HEK293 (cell line): ENCODE data around the gene IGSF9.

Experiments
- OVOL3 ChIP-seq: fragments of 450-650 bp; formaldehyde crosslinking; IDR thresholded peaks from 2 replicates; pipeline ENCODE4 v1.5.1; 2016; ENCODE audit warnings: missing biosample characterization, missing genetic modification characterization
- PRDM10 ChIP-seq: fragments of 450-650 bp; formaldehyde crosslinking; IDR thresholded peaks from 2 replicates; pipeline ENCODE4 v1.5.1; 2016; ENCODE audit warnings: missing biosample characterization, missing genetic modification characterization
- ZBTB8A ChIP-seq: fragments of 450-650 bp; formaldehyde crosslinking; IDR thresholded peaks from 2 replicates; pipeline ENCODE4 v1.5.1; 2016; ENCODE audit warnings: missing biosample characterization, missing genetic modification characterization
- ZNF138 ChIP-seq: fragments of 450-650 bp; formaldehyde crosslinking; IDR thresholded peaks from 2 replicates; pipeline ENCODE4 v1.5.1; 2016; ENCODE audit warnings: missing biosample characterization, missing genetic modification characterization, borderline replicate concordance
- ZNF140 ChIP-seq: fragments of 450-650 bp; formaldehyde crosslinking; IDR thresholded peaks from 2 replicates; pipeline ENCODE4 v1.5.1; 2016; ENCODE audit warnings: missing biosample characterization, missing genetic modification characterization
- ZNF302 ChIP-seq: fragments of 450-650 bp; formaldehyde crosslinking; IDR thresholded peaks from 2 replicates; pipeline ENCODE4 v1.5.1; 2016; ENCODE audit warnings: missing biosample characterization, missing genetic modification characterization, low read depth
- ZNF529 ChIP-seq: fragments of 450-650 bp; formaldehyde crosslinking; IDR thresholded peaks from 2 replicates; pipeline ENCODE4 v1.5.1; 2017; ENCODE audit warnings: missing genetic modification characterization, missing biosample characterization; ENCODE audit not compliant: insufficient replicate concordance
- ZNF558 ChIP-seq: fragments of 450-650 bp; formaldehyde crosslinking; IDR thresholded peaks from 2 replicates; pipeline ENCODE4 v1.5.1; 2016; ENCODE audit warnings: missing biosample characterization, missing genetic modification characterization
- ZNF621 ChIP-seq: fragments of 450-650 bp; formaldehyde crosslinking; IDR thresholded peaks from 2 replicates; pipeline ENCODE4 v1.5.1; 2017; ENCODE audit warnings: missing biosample characterization, missing genetic modification characterization
- ZSCAN30 ChIP-seq: fragments of 450-650 bp; IDR thresholded peaks from 2 replicates; pipeline ENCODE4 v1.5.1; 2018; ENCODE audit warnings: missing biosample characterization, mild to moderate bottlenecking, missing genetic modification characterization, moderate library complexity
- TF ChIP-seq, protein P1 (sequence below): sonication (generic); formaldehyde crosslinking; IDR thresholded peaks from 2 replicates; pipeline ENCODE4 v1.8.1; 2022; ENCODE audit warnings: mild to moderate bottlenecking, moderate library complexity, missing genetic modification reagents
- TF ChIP-seq, protein P2 (sequence below): fragments of 450-650 bp; formaldehyde crosslinking; IDR thresholded peaks from 2 replicates; pipeline ENCODE4 v1.5.1; 2016; ENCODE audit warnings: missing biosample characterization, missing genetic modification characterization
- TF ChIP-seq, protein P3 (sequence below): fragments of 450-650 bp; formaldehyde crosslinking; IDR thresholded peaks from 2 replicates; pipeline ENCODE4 v1.5.1; 2016; ENCODE audit warnings: missing biosample characterization, missing genetic modification characterization
- TF ChIP-seq, protein P4 (sequence below): fragments of 450-650 bp; formaldehyde crosslinking; conservative IDR thresholded peaks from 2 replicates; pipeline ENCODE4 v1.5.1; 2016; ENCODE audit warnings: low read depth, missing biosample characterization, missing genetic modification characterization

GRCh38 chr1:159977364-159978106 is 32.1 kb upstream of the IGSF9 start:
- TF ChIP-seq, protein P1, sequence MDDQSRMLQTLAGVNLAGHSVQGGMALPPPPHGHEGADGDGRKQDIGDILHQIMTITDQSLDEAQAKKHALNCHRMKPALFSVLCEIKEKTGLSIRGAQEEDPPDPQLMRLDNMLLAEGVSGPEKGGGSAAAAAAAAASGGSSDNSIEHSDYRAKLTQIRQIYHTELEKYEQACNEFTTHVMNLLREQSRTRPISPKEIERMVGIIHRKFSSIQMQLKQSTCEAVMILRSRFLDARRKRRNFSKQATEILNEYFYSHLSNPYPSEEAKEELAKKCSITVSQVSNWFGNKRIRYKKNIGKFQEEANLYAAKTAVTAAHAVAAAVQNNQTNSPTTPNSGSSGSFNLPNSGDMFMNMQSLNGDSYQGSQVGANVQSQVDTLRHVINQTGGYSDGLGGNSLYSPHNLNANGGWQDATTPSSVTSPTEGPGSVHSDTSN (CRISPR knock-in tag) = no peak
- TF ChIP-seq ZNF302 (tag by site-specific recombination) (no peak), ZNF529 (no peak), ZSCAN30 (no peak), ZBTB8A (tag by site-specific recombination) (no peak), ZNF621 (tag by site-specific recombination) (no peak), PRDM10 (no peak), ZNF140 (tag by site-specific recombination) (no peak), ZNF558 (tag by site-specific recombination) (no peak), OVOL3 (tag by site-specific recombination) (no peak), ZNF138 (tag by site-specific recombination) (no peak)
- TF ChIP-seq, protein P2, sequence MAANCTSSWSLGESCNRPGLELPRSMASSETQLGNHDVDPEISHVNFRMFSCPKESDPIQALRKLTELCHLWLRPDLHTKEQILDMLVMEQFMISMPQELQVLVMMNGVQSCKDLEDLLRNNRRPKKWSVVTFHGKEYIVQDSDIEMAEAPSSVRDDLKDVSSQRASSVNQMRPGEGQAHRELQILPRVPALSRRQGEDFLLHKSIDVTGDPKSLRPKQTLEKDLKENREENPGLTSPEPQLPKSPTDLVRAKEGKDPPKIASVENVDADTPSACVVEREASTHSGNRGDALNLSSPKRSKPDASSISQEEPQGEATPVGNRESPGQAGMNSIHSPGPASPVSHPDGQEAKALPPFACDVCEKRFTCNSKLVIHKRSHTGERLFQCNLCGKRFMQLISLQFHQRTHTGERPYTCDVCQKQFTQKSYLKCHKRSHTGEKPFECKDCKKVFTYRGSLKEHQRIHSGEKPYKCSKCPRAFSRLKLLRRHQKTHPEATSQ (tag by site-specific recombination) = no peak
- TF ChIP-seq, protein P3, sequence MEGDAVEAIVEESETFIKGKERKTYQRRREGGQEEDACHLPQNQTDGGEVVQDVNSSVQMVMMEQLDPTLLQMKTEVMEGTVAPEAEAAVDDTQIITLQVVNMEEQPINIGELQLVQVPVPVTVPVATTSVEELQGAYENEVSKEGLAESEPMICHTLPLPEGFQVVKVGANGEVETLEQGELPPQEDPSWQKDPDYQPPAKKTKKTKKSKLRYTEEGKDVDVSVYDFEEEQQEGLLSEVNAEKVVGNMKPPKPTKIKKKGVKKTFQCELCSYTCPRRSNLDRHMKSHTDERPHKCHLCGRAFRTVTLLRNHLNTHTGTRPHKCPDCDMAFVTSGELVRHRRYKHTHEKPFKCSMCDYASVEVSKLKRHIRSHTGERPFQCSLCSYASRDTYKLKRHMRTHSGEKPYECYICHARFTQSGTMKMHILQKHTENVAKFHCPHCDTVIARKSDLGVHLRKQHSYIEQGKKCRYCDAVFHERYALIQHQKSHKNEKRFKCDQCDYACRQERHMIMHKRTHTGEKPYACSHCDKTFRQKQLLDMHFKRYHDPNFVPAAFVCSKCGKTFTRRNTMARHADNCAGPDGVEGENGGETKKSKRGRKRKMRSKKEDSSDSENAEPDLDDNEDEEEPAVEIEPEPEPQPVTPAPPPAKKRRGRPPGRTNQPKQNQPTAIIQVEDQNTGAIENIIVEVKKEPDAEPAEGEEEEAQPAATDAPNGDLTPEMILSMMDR = no peak
- TF ChIP-seq, protein P4, sequence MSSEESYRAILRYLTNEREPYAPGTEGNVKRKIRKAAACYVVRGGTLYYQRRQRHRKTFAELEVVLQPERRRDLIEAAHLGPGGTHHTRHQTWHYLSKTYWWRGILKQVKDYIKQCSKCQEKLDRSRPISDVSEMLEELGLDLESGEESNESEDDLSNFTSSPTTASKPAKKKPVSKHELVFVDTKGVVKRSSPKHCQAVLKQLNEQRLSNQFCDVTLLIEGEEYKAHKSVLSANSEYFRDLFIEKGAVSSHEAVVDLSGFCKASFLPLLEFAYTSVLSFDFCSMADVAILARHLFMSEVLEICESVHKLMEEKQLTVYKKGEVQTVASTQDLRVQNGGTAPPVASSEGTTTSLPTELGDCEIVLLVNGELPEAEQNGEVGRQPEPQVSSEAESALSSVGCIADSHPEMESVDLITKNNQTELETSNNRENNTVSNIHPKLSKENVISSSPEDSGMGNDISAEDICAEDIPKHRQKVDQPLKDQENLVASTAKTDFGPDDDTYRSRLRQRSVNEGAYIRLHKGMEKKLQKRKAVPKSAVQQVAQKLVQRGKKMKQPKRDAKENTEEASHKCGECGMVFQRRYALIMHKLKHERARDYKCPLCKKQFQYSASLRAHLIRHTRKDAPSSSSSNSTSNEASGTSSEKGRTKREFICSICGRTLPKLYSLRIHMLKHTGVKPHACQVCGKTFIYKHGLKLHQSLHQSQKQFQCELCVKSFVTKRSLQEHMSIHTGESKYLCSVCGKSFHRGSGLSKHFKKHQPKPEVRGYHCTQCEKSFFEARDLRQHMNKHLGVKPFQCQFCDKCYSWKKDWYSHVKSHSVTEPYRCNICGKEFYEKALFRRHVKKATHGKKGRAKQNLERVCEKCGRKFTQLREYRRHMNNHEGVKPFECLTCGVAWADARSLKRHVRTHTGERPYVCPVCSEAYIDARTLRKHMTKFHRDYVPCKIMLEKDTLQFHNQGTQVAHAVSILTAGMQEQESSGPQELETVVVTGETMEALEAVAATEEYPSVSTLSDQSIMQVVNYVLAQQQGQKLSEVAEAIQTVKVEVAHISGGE (tag by site-specific recombination) = no peak
